T47D (cell line): Measurements from ENCODE around the gene AGPAT3.

Source experiments
- DNase-seq, 2 experiments: peaks; one replicate each; pipeline versions ENCODE4 v3.0.0 to v3.0.0-alpha.2; 2011 to 2012; ENCODE audit warnings: low read depth in 1 of 2, low spot score in 1 of 2
- JUND ChIP-seq: IDR thresholded peaks from 2 replicates; pipeline ENCODE4 v1.6.1; 2012; ENCODE audit warnings: low read depth
- in situ Hi-C: cut with HindIII; loops from 2 replicates; pipeline ENCODE4 v1.10.0; 2016; ENCODE audit warnings: low sequenced_read_pairs, low pct_unique_long_range_greater_than_20kb

AGPAT3 gene

GRCh38 chr21:43921979-43922945, 57.2 kb downstream of the AGPAT3 start:
- TF ChIP-seq JUND, result no peak
- in situ Hi-C loops, result no loop called here
- no peak for DNase-seq

- in situ Hi-C loops, result no loop called here
- DNase-seq, result no peak
- TF ChIP-seq JUND, result no peak
Observed at GRCh38 chr21:43922949-43923348, 57.9 kb downstream of the AGPAT3 start.

GRCh38 chr21:43923391-43923790, 58.4 kb downstream of the AGPAT3 start:
- in situ Hi-C loops, result no loop called here
- TF ChIP-seq JUND, result no peak

GRCh38 chr21:43924421-43925095, 59.5 kb downstream of the AGPAT3 start:
- TF ChIP-seq JUND, result no peak
- no peak for DNase-seq
- in situ Hi-C loops, result no loop called here

More at GRCh38 chr21:43923391-43923790, 58.4 kb downstream of the AGPAT3 start:
- DNase-seq, result no peak

GRCh38 chr21:43925096-43925481, 60.1 kb downstream of the AGPAT3 start:
- TF ChIP-seq JUND, result no peak
- in situ Hi-C loops, result no loop called here
- DNase-seq, result no peak

GRCh38 chr21:43925609-43926008, 60.6 kb downstream of the AGPAT3 start:
- TF ChIP-seq JUND, result no peak
- no peak for DNase-seq
- in situ Hi-C loops, result no loop called here

- no peak for DNase-seq
- in situ Hi-C loops, result no loop called here
- no peak for TF ChIP-seq JUND
Observed at GRCh38 chr21:43926196-43926595, 61.2 kb downstream of the AGPAT3 start.

GRCh38 chr21:43927591-43928221, 62.7 kb downstream of the AGPAT3 start:
- in situ Hi-C loops, result no loop called here
- no peak for TF ChIP-seq JUND
- DNase-seq, result no peak

GRCh38 chr21:43928222-43929125, 63.5 kb downstream of the AGPAT3 start:
- in situ Hi-C loops, result no loop called here
- TF ChIP-seq JUND, result no peak
- no peak for DNase-seq

GRCh38 chr21:43929217-43929971, 64.4 kb downstream of the AGPAT3 start:
- no peak for TF ChIP-seq JUND
- in situ Hi-C loops, result no loop called here
- DNase-seq, result no peak

GRCh38 chr21:43930074-43930847, 65.2 kb downstream of the AGPAT3 start:
- TF ChIP-seq JUND, result no peak
- in situ Hi-C loops, result no loop called here
- no peak for DNase-seq
